Large intestine (tissue), 12 donors: ENCODE measurements around the gene MPV17L. TPM values are rescaled to one million over a fixed set of nuclear protein-coding genes. Genes with fewer than 3 reads are reported as not detected.
A peak's percentile ranks its signal among the peaks of the same experiment; 100 is the strongest.
"Not testable (repeated sequence)": the region's sequence is repeated elsewhere in the genome, so short reads cannot be mapped to it uniquely, and the experiment has no call there.

Source experiments
- DNase-seq, 2 donors: peaks; one replicate each; pipeline versions ENCODE4 v3.0.0 to v3.0.0-alpha.2; 2013
- H3K27ac ChIP-seq: one replicate; pipeline ENCODE4 v1.5.1; 2013; ENCODE audit warnings: low read length
- H3K27me3 ChIP-seq: 2 replicates; pipeline ENCODE4 v1.6.1; 2013; ENCODE audit warnings: low read length; ENCODE audit not compliant: control insufficient read depth, insufficient read depth
- H3K36me3 ChIP-seq: 2 replicates; pipeline ENCODE4 v1.6.1; 2013; ENCODE audit warnings: low read length; ENCODE audit not compliant: control insufficient read depth, insufficient read depth
- H3K4me1 ChIP-seq: one replicate; pipeline ENCODE4 v1.6.1; 2013; ENCODE audit warnings: low read length; ENCODE audit not compliant: control insufficient read depth, insufficient read depth
- H3K4me3 ChIP-seq: one replicate; pipeline ENCODE4 v1.5.1; 2013; ENCODE audit warnings: low read length
- H3K9me3 ChIP-seq: one replicate; pipeline ENCODE4 v1.6.1; 2013; ENCODE audit warnings: mild to moderate bottlenecking, low read depth, low read length, moderate library complexity; ENCODE audit not compliant: control insufficient read depth
- WGBS: methylation state at CpG from one replicate; pipeline ENCODE4 v1.1.5; 2013; ENCODE audit warnings: low lambda C conversion rate; ENCODE audit not compliant: insufficient coverage; 5-methylcytosine and 5-hydroxymethylcytosine counted together
- long read RNA-seq, 11 donors: transcript quantifications; one replicate each; lab custom pipeline, GENCODE V29; 2026
- polyA plus RNA-seq: library from polyadenylated mRNA; unstranded; fragments of 120-200 nt; gene quantifications from one replicate; pipeline ENCODE4 v1.2.1, GENCODE V29; 2013

MPV17L gene
- 3.2 TPM for polyA plus RNA-seq
- long read RNA-seq, donor 1, full-length matches to known transcripts: 2 of 2 reads
- long read RNA-seq, donor 1, partial matches to known transcripts: 0 of 2 reads
- long read RNA-seq, donor 1, other reads (novel, unspliced or antisense): 0 of 2 reads
- long read RNA-seq, donor 2, full-length matches to known transcripts: 1 of 1 reads
- long read RNA-seq, donor 2, partial matches to known transcripts: 0 of 1 reads
- long read RNA-seq, donor 2, other reads (novel, unspliced or antisense): 0 of 1 reads
- long read RNA-seq, donor 3: 0 reads
- long read RNA-seq, donor 4: 0 reads
- long read RNA-seq, donor 5: 0 reads
- long read RNA-seq, donor 6: 0 reads
- long read RNA-seq, donor 7, full-length matches to known transcripts: 4 of 4 reads
- long read RNA-seq, donor 7, partial matches to known transcripts: 0 of 4 reads
- long read RNA-seq, donor 7, other reads (novel, unspliced or antisense): 0 of 4 reads
- long read RNA-seq, donor 8, full-length matches to known transcripts: 3 of 3 reads
- long read RNA-seq, donor 8, partial matches to known transcripts: 0 of 3 reads
- long read RNA-seq, donor 8, other reads (novel, unspliced or antisense): 0 of 3 reads
- long read RNA-seq, donor 9, partial matches to known transcripts: 0 of 2 reads
- long read RNA-seq, donor 9, other reads (novel, unspliced or antisense): 0 of 2 reads
- long read RNA-seq, donor 10: 0 reads
- long read RNA-seq, donor 11, partial matches to known transcripts: 0 of 2 reads
- long read RNA-seq, donor 11, other reads (novel, unspliced or antisense): 0 of 2 reads

- not testable (repeated sequence) for H3K9me3 ChIP-seq, H3K27ac ChIP-seq, H3K27me3 ChIP-seq, H3K36me3 ChIP-seq
- Histone ChIP-seq H3K4me3 (peak within 1 kb of the TSS; percentile 39), H3K4me1 (peaks cover 11% of the 10 kb centered on the region)
- DNase-seq: peak; percentile 7 to 58
- WGBS: no CpG with 5 or more reads among the region's 79 CpGs
These were observed at the start of gene MPV17L for GRCh38 chr16:15395631-15396508. Gene MPV17L, plus strand, starts transcription at chr16:15395754. Its CDS starts 144 bp downstream, at chr16:15395898.

DNA sequence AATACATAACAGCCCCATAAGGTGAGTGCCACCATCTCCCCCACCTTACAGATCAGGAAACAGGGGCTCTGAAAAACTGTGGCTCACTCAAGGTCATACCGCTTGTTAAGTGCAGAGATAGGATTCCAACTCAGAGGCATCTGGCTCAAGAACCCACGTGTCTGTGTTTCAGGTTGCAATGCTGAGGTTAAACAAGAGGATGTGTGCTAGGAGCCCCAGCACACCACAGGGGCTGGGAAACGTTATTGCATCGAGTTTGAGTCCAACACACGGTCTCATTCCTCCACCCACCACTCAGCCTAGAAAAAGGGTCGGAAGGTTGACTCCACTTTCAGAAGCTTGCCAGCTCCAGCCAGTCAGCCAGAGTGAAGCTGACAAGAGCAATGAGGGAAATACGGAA, 46.8 kb upstream of the MPV17L start:
- H3K27ac ChIP-seq, H3K9me3 ChIP-seq, H3K27me3 ChIP-seq, H3K36me3 ChIP-seq, H3K4me1 ChIP-seq, DNase-seq, H3K4me3 ChIP-seq: not testable (repeated sequence)
- WGBS: no CpG with 5 or more reads among the region's 7 CpGs

DNA sequence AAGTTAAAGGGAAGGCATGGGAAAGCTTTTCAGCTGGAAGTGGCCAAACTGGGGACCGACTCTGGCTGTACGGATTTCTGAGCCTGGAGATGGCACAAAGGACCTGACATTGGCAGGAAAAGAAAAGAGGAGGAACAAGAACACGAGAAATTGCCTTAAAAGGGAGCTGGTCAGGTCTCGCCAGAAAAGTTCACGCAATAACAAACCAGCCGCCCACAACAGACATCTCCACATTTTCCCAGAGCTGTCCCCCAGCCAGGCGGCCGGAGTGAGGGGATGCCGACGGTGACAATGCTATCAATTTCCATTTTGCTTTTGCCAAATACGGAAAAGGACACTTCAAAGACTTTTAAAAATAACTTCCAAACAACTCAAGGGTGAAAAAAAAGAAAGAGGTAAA, 44.3 kb upstream of the MPV17L start:
- not testable (repeated sequence) for H3K27me3 ChIP-seq, DNase-seq, H3K9me3 ChIP-seq, H3K36me3 ChIP-seq, H3K4me3 ChIP-seq, H3K4me1 ChIP-seq, H3K27ac ChIP-seq
- WGBS: no CpG with 5 or more reads among the region's 11 CpGs

- H3K4me3 ChIP-seq, DNase-seq: not testable (repeated sequence)
- WGBS: no CpG with 5 or more reads among the region's 5 CpGs
These were observed 43.8 kb upstream of the MPV17L start for GRCh38 chr16:15351745-15352144.

GRCh38 chr16:15352852-15353251, 42.7 kb upstream of the MPV17L start:
- H3K27me3 ChIP-seq, H3K4me3 ChIP-seq, H3K9me3 ChIP-seq, H3K4me1 ChIP-seq, DNase-seq, H3K36me3 ChIP-seq, H3K27ac ChIP-seq: not testable (repeated sequence)
- WGBS: no CpG with 5 or more reads among the region's 3 CpGs

More at GRCh38 chr16:15351745-15352144, 43.8 kb upstream of the MPV17L start:
- not testable (repeated sequence) for H3K27me3 ChIP-seq, H3K36me3 ChIP-seq, H3K9me3 ChIP-seq, H3K4me1 ChIP-seq, H3K27ac ChIP-seq

DNA sequence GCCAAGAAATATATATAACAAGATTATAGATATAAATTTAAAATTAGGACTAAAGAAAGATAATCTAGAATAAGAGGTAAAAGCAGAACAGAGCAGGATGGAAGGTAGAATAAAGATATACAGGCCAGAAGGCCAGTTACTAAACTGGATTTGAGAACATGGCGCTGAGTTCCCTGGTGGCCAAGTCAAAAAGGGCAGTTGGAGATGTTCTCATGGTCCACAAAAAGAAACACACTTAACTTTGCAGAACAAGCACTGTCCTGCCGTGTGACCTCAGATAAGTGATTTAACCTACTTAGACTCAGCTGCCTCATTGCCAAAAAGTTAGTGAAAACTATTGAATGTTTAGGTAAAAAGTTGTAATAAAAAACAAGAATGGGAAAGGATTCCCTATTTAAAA, 40.7 kb upstream of the MPV17L start:
- not testable (repeated sequence) for H3K27me3 ChIP-seq, H3K27ac ChIP-seq, H3K9me3 ChIP-seq, H3K36me3 ChIP-seq, H3K4me3 ChIP-seq, H3K4me1 ChIP-seq, DNase-seq
- no CpG with 5 or more reads among the region's 2 CpGs for WGBS

DNA sequence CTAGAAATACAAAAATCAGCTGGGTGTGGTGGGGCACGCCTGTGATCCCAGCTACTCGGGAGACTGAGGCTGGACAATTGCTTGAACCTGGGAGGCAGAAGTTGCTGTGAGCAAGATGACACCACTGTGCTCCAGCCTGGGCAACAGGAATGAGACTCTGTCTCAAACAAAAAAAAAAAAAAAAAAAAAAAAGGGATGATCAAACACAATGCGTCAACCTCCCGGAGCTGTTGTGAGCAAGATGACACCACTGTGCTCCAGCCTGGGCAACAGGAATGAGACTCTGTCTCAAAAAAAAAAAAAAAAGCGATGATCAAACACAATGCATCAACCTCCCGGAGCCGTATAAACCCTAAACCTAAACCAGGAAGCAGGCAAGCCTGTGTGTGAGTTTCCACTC, 38.1 kb upstream of the MPV17L start:
- H3K9me3 ChIP-seq, DNase-seq, H3K36me3 ChIP-seq, H3K27me3 ChIP-seq, H3K27ac ChIP-seq, H3K4me3 ChIP-seq, H3K4me1 ChIP-seq: not testable (repeated sequence)
- no CpG with 5 or more reads among the region's 7 CpGs for WGBS

DNA sequence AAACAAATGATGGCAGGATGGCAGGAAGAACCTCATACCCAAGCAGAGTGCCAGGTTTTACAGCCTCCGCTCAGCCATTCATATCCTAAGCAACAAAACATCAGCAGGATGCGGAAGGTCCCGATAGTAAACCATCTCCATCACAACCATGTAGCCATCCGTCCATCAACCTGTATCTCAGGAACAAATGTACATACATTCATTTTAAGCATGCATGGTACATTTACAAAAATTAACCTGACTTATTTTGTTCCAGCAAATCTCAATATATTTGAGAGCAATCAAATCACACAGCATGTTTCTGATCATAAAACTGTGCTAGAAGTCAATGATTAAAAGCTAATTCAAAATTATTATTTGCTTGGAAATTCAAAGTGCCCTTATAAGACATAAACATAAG, 17.4 kb upstream of the MPV17L start, which contains the start of gene NPIPA5:
TSS of gene NPIPA5 (minus strand) at position 101 of the 400 bp plus-strand sequence. CDS start at position 101, 0 bp downstream.
- not testable (repeated sequence) for H3K4me1 ChIP-seq, H3K9me3 ChIP-seq, H3K36me3 ChIP-seq, H3K27ac ChIP-seq, DNase-seq, H3K4me3 ChIP-seq, H3K27me3 ChIP-seq
- WGBS: no CpG with 5 or more reads among the region's 4 CpGs

- not testable (repeated sequence) for H3K36me3 ChIP-seq, H3K27me3 ChIP-seq, DNase-seq, H3K9me3 ChIP-seq, H3K27ac ChIP-seq, H3K4me1 ChIP-seq, H3K4me3 ChIP-seq
- no CpG with 5 or more reads among the region's 3 CpGs for WGBS
These were observed 12.7 kb upstream of the MPV17L start for GRCh38 chr16:15382810-15383209.

GRCh38 chr16:15388060-15388459, 7.5 kb upstream of the MPV17L start:
- H3K4me3 ChIP-seq, H3K36me3 ChIP-seq, H3K27ac ChIP-seq, DNase-seq, H3K9me3 ChIP-seq, H3K4me1 ChIP-seq, H3K27me3 ChIP-seq: not testable (repeated sequence)
- no CpG with 5 or more reads among the region's 6 CpGs for WGBS
